HEK293 (cell line): Measurements from ENCODE around the gene DNMT3L.

Experiments
- HOXA7 ChIP-seq: sonication (generic); formaldehyde crosslinking; IDR thresholded peaks from 2 replicates; pipeline ENCODE4 v1.8.1; 2022; ENCODE audit warnings: missing genetic modification reagents, borderline replicate concordance
- ZNF302 ChIP-seq: fragments of 450-650 bp; formaldehyde crosslinking; IDR thresholded peaks from 2 replicates; pipeline ENCODE4 v1.5.1; 2016; ENCODE audit warnings: missing biosample characterization, missing genetic modification characterization, low read depth

- TF ChIP-seq ZNF302 (tag by site-specific recombination): no peak
- no peak for TF ChIP-seq HOXA7 (CRISPR knock-in tag)
Measured at GRCh38 chr21:44291078-44291935, 29.6 kb upstream of the DNMT3L start.
